Mesenchymal stem cell (in vitro differentiated cells and primary cell): ENCODE results near the gene DNAJB4.
"Not testable (repeated sequence)": the region's sequence is repeated elsewhere in the genome, so short reads cannot be mapped to it uniquely, and the experiment has no call there.

Experiments
- DNase-seq: peaks from one replicate; pipeline ENCODE4 v3.0.0-alpha.2; 2013
- H2AFZ ChIP-seq: one replicate; pipeline ENCODE4 v1.6.1; 2013; ENCODE audit warnings: low read depth, mild to moderate bottlenecking, control low read depth, inconsistent platforms, low read length, moderate library complexity
- H2AK5ac ChIP-seq: 2 replicates; pipeline ENCODE4 v1.6.1; 2013; ENCODE audit warnings: low read length, moderate library complexity, mild to moderate bottlenecking, inconsistent platforms; ENCODE audit not compliant: severe bottlenecking
- H2BK120ac ChIP-seq: one replicate; pipeline ENCODE4 v1.6.1; 2013; ENCODE audit warnings: low read depth, mild to moderate bottlenecking, inconsistent platforms, low read length, moderate library complexity
- H2BK12ac ChIP-seq, 2 experiments: one replicate each; pipeline ENCODE4 v1.6.1; 2013; ENCODE audit warnings: inconsistent platforms in 2 of 2, low read length in 2 of 2, mild to moderate bottlenecking in 2 of 2, moderate library complexity in 2 of 2, control low read depth in 1 of 2
- H2BK15ac ChIP-seq: one replicate; pipeline ENCODE4 v1.6.1; 2013; ENCODE audit warnings: mild to moderate bottlenecking, low read depth, inconsistent platforms; ENCODE audit not compliant: poor library complexity, severe bottlenecking
- H2BK5ac ChIP-seq: 2 replicates; pipeline ENCODE4 v1.6.1; 2013; ENCODE audit warnings: low read depth, mild to moderate bottlenecking, low read length, control low read depth, inconsistent platforms; ENCODE audit not compliant: poor library complexity, severe bottlenecking
- H3K14ac ChIP-seq, 2 experiments: one replicate each; pipeline ENCODE4 v1.6.1; 2013; ENCODE audit warnings: inconsistent platforms in 2 of 2, low read length in 2 of 2, control low read depth in 1 of 2, mild to moderate bottlenecking in 1 of 2, moderate library complexity in 1 of 2
- H3K18ac ChIP-seq, 2 experiments: one replicate each; pipeline ENCODE4 v1.6.1; 2013; ENCODE audit warnings: inconsistent platforms in 2 of 2, low read length in 2 of 2, control low read depth in 1 of 2, low read depth in 1 of 2, mild to moderate bottlenecking in 1 of 2
- H3K23ac ChIP-seq, 2 experiments: one replicate each; pipeline ENCODE4 v1.6.1; 2013; ENCODE audit warnings: inconsistent platforms in 2 of 2, low read length in 2 of 2, mild to moderate bottlenecking in 2 of 2, moderate library complexity in 2 of 2, control low read depth in 1 of 2
- H3K27ac ChIP-seq: 2 replicates; pipeline ENCODE4 v1.5.1; 2013; ENCODE audit warnings: mild to moderate bottlenecking, moderate library complexity, low read length, control low read depth, inconsistent platforms; ENCODE audit not compliant: poor library complexity, severe bottlenecking
- H3K27me3 ChIP-seq, 2 experiments: 2 replicates each; pipeline versions ENCODE4 v1.6.1 to v1.7.0; 2013; ENCODE audit warnings: low read length in 2 of 2, mild to moderate bottlenecking in 2 of 2, moderate library complexity in 2 of 2, control low read depth in 1 of 2, inconsistent platforms in 1 of 2; ENCODE audit not compliant: control insufficient read depth in 1 of 2, insufficient read depth in 1 of 2
- H3K36me3 ChIP-seq, 2 experiments: 2 replicates each; pipeline versions ENCODE4 v1.6.1 to v1.7.0; 2013; ENCODE audit warnings: low read length in 2 of 2, control low read depth in 1 of 2, inconsistent platforms in 1 of 2, low read depth in 1 of 2, mild to moderate bottlenecking in 1 of 2; ENCODE audit not compliant: insufficient read depth in 2 of 2, control insufficient read depth in 1 of 2
- H3K4ac ChIP-seq, 2 experiments: one replicate each; pipeline ENCODE4 v1.6.1; 2013; ENCODE audit warnings: inconsistent platforms in 2 of 2, low read length in 2 of 2, mild to moderate bottlenecking in 2 of 2, moderate library complexity in 2 of 2, control low read depth in 1 of 2, low read depth in 1 of 2
- H3K4me1 ChIP-seq: 2 replicates; pipeline ENCODE4 v1.6.1; 2013; ENCODE audit warnings: low read depth, low read length, control low read depth; ENCODE audit not compliant: control insufficient read depth, insufficient read depth
- H3K4me2 ChIP-seq: 2 replicates; pipeline ENCODE4 v1.6.1; 2013; ENCODE audit warnings: low read length, mild to moderate bottlenecking, inconsistent platforms; ENCODE audit not compliant: poor library complexity, severe bottlenecking
- H3K4me3 ChIP-seq, 2 experiments: 2 replicates each; pipeline versions ENCODE4 v1.5.1 to v1.7.0; 2013; ENCODE audit warnings: low read length in 2 of 2, mild to moderate bottlenecking in 2 of 2, control low read depth in 1 of 2, low read depth in 1 of 2; ENCODE audit not compliant: insufficient read depth in 1 of 2
- H3K79me1 ChIP-seq: replicated peaks from 2 replicates; pipeline ENCODE4 v1.6.1; 2013; ENCODE audit warnings: mild to moderate bottlenecking, control low read depth, low read length, inconsistent platforms; ENCODE audit not compliant: poor library complexity, severe bottlenecking
- H3K9ac ChIP-seq: 2 replicates; pipeline ENCODE4 v1.7.0; 2013; ENCODE audit warnings: mild to moderate bottlenecking, low read length, moderate library complexity
- H3K9me3 ChIP-seq: 2 replicates; pipeline ENCODE4 v1.7.0; 2013; ENCODE audit warnings: mild to moderate bottlenecking, low read length; ENCODE audit not compliant: control insufficient read depth
- H4K8ac ChIP-seq: one replicate; pipeline ENCODE4 v1.6.1; 2013; ENCODE audit warnings: inconsistent platforms, mild to moderate bottlenecking, low read length, moderate library complexity
- H4K91ac ChIP-seq: one replicate; pipeline ENCODE4 v1.6.1; 2013; ENCODE audit warnings: mild to moderate bottlenecking, low read length, inconsistent platforms
- WGBS: methylation state at CpG from one replicate; pipeline ENCODE4 v1.1.7; 2013; ENCODE audit warnings: mixed read lengths; 5-methylcytosine and 5-hydroxymethylcytosine counted together

Gene DNAJB4

GRCh38 chr1:78015148-78015547 lies 10.4 kb downstream of the DNAJB4 start:
- Histone ChIP-seq H3K4me1 (no peaks in the 10 kb centered on the region), H3K36me3 (peaks cover 0 to 59% of the 10 kb centered on the region in 2 experiments), H2AK5ac (no peak overlapping the region), H3K18ac (no peak overlapping the region), H3K23ac (no peak overlapping the region), H3K4me3 (no peak overlapping the region), H3K4me2 (no peak overlapping the region), H3K14ac (no peak overlapping the region), H3K27ac (no peak overlapping the region), H2BK12ac (no peak overlapping the region), H4K8ac (no peak overlapping the region), H2AFZ (no peak overlapping the region), H3K9ac (no peak overlapping the region), H2BK15ac (no peak overlapping the region), H3K27me3 (no peaks in the 10 kb centered on the region), H3K9me3 (no peaks in the 10 kb centered on the region), H3K79me1 (peaks cover 7% of the 10 kb centered on the region), H2BK5ac (no peak overlapping the region), H2BK120ac (no peak overlapping the region), H4K91ac (no peak overlapping the region), H3K4ac (no peak overlapping the region)
- DNase-seq, result no peak

- no peak overlapping the region for H4K8ac ChIP-seq
- 100% methylated on average over 1 of the region's 1 CpG for WGBS
- H2BK15ac ChIP-seq, result no peak overlapping the region
- no peaks in the 10 kb centered on the region for H3K9me3 ChIP-seq
- no peak overlapping the region for H3K4me3 ChIP-seq
- peaks cover 0 to 45% of the 10 kb centered on the region in 2 experiments for H3K36me3 ChIP-seq
- no peaks in the 10 kb centered on the region for H3K4me1 ChIP-seq
- no peak overlapping the region for H4K91ac ChIP-seq
- no peak overlapping the region for H2AFZ ChIP-seq
- no peak overlapping the region for H2AK5ac ChIP-seq
- peaks cover 4% of the 10 kb centered on the region for H3K79me1 ChIP-seq
- H2BK120ac ChIP-seq, result no peak overlapping the region
- H2BK12ac ChIP-seq, result no peak overlapping the region
- H3K4ac ChIP-seq, result no peak overlapping the region
- H3K27me3 ChIP-seq, result no peaks in the 10 kb centered on the region
- no peak overlapping the region for H2BK5ac ChIP-seq
- no peak overlapping the region for H3K23ac ChIP-seq
- no peak overlapping the region for H3K27ac ChIP-seq
- DNase-seq, result peak; percentile 15
- no peak overlapping the region for H3K9ac ChIP-seq
- no peak overlapping the region for H3K14ac ChIP-seq
- no peak overlapping the region for H3K18ac ChIP-seq
- no peak overlapping the region for H3K4me2 ChIP-seq
Measured at GRCh38 chr1:78019024-78019423, 14.3 kb downstream of the DNAJB4 start.

GRCh38 chr1:78021134-78021533 lies 16.4 kb downstream of the DNAJB4 start:
- H3K4ac ChIP-seq, H3K14ac ChIP-seq, H3K4me2 ChIP-seq, H3K79me1 ChIP-seq, H2AFZ ChIP-seq, H2AK5ac ChIP-seq, H3K27ac ChIP-seq, H3K4me1 ChIP-seq, H3K9me3 ChIP-seq, H2BK12ac ChIP-seq, H3K27me3 ChIP-seq, H4K8ac ChIP-seq, H3K23ac ChIP-seq, H3K18ac ChIP-seq, H2BK5ac ChIP-seq, H3K9ac ChIP-seq, H3K4me3 ChIP-seq, H4K91ac ChIP-seq, DNase-seq, H2BK15ac ChIP-seq, H2BK120ac ChIP-seq: not testable (repeated sequence)
- H3K36me3 ChIP-seq, result peaks cover 0 to 28% of the 10 kb centered on the region in 2 experiments
- WGBS, result 83% methylated on average over 3 of the region's 4 CpGs

GRCh38 chr1:78029793-78030192 lies 25.1 kb downstream of the DNAJB4 start:
- H3K4me3 ChIP-seq, result no peak overlapping the region
- no peak overlapping the region for H2AFZ ChIP-seq
- H2BK120ac ChIP-seq, result no peak overlapping the region
- H3K4ac ChIP-seq, result no peak overlapping the region
- no peak overlapping the region for H3K9ac ChIP-seq
- no peaks in the 10 kb centered on the region for H3K27me3 ChIP-seq
- H4K8ac ChIP-seq, result no peak overlapping the region
- H2BK5ac ChIP-seq, result no peak overlapping the region
- H2AK5ac ChIP-seq, result no peak overlapping the region
- no peak overlapping the region for H2BK12ac ChIP-seq
- WGBS, result 69% methylated on average over 3 of the region's 4 CpGs
- H3K18ac ChIP-seq, result no peak overlapping the region
- no peak overlapping the region for H2BK15ac ChIP-seq
- no peak overlapping the region for H3K23ac ChIP-seq
- H3K4me1 ChIP-seq, result no peaks in the 10 kb centered on the region
- H3K9me3 ChIP-seq, result no peaks in the 10 kb centered on the region
- H3K14ac ChIP-seq, result no peak overlapping the region
- H3K27ac ChIP-seq, result no peak overlapping the region
- no peaks in the 10 kb centered on the region for H3K79me1 ChIP-seq
- no peak overlapping the region for H3K4me2 ChIP-seq
- H3K36me3 ChIP-seq, result no peaks in the 10 kb centered on the region
- no peak for DNase-seq
- no peak overlapping the region for H4K91ac ChIP-seq
